ENCODE data around the gene ANKRD6.

The ANKRD6 gene

DNA sequence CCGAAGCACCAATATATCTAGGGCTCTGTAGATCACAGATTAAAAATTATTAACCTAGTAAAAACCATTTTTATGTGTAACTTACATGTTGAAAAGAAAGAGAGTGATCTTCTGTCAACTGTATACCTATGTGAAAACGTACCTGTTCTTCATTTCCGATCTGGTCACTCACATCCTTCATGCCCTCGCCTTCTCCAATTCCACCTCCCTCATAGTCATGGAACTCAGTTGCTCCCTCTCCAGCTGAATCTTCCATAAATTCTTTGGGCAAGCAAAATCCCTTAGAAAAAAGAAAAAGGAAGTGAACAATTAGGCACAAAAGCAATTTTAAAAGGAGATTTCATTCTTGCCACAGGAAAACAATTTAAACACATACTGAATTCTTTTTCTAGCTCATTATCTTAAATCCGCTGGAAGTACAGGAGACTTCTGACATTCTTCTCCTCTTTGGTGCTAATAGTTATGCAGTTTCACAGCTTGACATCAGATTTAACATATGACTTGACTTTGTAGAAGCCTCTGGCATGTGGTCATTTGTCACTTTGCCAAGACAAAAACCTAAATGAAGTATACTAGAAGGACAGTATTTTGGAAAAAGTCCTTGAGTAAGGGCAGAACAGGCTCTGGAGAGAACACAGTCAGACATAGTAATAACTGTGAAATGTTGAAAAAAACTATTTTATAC lies 235.1 kb downstream of the ANKRD6 start:
- no peak for DNase-seq

DNA sequence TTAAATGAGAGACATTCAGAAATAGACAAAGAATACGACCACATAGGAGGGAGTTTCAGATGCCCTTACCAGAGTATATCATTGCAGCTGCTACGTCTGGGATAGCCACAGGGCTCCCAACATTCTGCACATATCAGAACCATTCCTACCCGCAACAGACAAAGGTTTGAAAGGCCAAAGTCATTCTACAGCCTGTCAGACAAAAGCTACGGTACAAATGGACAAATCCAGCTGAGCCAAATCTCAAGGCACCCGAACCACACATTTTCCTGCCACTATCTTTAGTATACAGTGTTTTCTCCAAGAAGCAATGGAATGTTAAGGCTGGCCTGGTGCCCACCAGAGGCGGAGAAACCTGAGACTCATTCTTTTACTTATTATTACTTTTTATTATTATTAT lies 236.1 kb downstream of the ANKRD6 start:
- DNase-seq, result no peak

DNA sequence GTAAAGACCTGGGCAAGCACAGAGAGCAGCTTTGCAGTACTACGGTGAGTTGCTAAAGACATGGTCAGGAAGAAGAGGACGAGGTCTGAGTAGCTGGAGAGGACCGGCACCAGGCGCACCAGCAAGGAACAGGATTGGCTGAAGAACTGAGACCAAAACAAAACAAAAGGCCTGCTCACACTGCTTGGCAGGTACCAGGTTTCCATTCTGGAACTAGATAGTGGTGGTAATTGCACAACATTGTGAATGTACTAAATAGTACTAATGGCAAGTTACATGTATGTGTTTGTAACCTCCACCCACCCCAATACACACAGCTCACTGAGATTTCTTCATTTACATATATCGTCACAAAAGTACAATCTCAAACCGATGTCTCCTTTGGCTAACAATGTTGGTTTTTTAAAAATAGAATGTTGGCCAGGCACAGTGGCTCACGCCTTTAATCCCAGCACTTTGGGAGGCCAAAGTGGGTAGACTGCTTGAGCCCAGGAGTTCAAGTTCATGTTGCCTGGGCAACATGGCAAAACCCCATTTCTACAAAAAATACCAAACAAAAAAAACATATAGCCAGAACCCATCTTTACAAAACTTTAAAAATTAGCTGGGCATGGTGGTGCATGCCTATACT lies 238.1 kb downstream of the ANKRD6 start:
- DNase-seq, result no peak

DNA sequence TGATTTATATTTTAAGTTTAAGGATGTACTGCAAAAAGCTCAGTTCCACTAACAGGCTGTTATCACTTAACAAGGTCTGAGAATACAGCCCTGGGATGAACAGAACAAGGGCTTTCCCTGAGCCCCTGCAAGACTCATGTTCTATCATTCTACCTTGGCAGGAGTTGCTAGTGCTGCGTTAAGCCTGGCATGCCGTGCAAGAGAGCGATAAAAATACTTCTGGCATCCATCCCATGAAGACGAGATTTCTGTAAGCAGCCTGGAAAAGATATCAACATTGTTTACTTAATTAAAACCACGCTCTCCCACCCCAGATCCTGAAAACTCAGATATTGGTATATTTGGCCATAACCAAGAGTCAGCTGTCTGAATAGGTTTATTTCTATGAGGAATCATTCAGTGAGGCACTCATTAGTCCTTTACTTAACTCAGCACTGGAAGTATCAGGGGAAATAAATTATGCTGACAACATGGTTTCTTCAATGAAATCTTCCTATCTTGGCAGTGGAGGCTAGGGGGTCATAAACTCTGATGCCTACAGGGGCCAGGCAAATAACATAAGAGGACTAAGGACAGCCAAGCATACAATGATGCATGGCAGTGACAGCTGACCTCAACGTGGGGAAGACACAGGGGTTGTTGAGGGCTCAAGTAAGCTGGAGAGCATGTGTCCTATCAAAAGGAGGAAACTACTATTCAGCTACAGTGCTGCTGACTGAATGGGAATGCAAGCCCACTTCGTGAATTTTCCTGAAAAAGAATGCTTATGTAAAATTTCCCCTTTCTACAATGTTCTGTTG lies 243.2 kb downstream of the ANKRD6 start:
- DNase-seq, result no peak

DNA sequence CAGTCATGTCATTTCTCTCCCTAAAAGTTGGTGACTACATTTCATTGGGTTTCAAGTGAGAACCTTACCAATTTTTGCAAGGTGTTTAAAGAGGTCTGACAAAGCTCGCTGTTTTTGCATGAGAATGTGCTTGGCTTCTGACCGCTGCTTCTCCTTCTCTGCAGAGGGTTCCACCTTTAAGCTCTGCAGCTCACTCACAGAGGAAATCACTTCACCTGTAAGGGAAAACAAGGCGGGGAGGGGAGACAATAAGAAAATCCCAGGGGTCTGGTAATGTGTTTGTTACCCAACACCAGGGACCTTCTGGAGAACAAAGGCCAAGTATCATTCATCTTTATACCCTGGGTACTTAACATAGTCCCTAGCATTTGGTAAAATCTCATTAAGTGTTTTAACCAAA lies 245.6 kb downstream of the ANKRD6 start:
- DNase-seq, result no peak

DNA sequence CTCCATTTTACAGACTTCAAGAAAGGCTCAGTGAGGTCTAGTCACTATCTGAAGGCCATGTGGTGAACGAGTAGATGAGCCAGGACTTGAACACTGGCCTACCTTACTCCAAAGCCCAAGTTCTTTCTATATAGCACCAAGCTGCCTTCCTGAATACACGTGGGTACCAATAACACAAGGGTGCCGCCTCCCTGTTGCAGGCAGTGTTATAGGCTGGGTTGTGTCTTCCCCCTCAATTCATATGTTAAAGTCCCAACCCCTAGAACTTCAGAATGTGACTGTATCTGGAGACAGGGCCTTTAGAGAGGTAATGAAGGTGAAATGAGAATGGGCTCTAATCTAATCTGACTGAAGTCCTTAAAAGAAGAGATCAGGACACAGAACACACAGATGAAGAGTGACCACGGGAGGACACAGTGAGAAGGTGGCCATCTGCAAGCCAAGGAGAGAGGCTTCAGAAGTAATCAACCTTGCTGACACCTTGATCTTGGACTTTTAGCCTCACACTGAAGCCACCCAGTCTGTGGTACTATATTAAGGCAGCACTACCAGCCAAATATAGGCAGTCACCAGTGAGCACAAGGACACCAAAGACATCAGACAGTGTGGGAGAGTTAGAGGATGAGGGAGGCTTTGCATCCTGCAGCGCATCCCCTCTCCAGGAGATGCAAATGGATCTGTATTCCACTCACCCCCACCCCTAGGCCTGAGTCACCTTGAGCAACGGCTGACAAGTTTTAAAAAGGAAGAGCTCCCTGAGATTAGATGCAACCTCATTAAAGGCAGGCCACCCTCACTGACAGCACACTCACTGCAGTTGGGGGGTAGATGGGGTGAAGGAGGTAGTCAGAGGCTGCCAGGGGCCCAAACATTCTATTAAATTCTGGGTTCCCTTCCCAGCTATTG lies 246.5 kb downstream of the ANKRD6 start:
- no peak for DNase-seq

DNA sequence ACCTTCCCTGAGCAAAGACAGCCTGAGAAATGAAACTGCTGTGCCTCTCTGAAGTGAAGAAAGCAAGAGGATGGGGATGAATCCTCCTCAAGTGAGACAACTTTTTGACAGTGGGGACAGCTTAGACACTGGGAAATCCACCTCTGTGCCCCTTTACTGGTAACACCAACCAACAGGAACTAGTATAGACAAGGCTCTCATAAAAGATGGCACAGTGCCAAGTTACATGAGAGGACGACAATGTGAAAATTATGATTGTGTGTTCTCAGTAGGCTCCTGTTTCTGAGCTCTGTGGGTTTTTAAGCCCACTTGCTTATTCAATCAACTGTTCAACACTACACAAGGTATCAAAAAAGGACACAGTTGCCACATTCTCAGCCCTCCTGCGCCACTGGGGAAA lies 247.2 kb downstream of the ANKRD6 start:
- no peak for DNase-seq

DNA sequence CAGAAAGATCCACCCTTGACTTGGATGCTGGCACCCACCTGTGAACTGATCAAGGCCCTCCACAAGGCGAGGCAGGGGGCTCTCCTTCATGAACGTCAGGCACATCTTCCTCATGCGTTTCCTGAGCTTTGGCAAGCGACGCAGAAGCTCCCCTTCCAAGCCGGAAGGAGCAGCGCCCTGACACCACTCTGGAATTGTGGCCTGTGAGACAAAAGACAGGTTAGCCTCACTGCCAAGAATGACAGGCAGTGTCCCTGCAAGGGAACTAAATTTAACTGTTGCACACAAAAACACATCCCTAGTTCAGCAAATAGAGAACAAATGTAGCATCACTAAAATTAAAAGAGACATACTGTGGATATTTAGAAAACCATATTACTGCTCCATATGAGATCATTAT lies 247.6 kb downstream of the ANKRD6 start:
- DNase-seq, result no peak

DNA sequence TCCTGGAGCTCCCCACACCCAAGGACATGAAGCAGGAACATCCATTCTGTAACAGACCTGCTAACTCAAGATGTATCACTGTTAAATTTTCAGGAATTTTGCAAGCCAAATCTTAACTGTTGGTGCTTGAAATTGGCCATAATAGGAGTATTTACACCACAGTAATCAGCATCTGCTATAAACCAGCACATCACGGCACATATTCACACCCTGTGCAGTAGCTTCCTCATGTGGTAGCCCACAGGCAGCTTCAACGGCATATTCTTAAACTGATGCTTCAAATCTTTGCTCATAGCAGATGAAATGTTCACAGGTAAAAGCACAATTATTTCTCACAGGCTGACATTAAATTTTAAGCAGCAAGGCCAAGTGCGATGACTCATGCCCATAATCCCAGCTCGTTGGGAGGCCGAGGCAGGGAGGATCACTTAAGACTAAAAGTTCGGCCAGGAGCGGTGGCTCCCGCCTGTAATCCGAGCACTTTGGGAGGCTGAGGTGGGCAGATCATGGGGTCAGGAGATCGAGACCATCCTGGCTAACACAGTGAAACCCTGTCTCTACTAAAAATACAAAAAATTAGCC lies 249.1 kb downstream of the ANKRD6 start:
- DNase-seq, result no peak

DNA sequence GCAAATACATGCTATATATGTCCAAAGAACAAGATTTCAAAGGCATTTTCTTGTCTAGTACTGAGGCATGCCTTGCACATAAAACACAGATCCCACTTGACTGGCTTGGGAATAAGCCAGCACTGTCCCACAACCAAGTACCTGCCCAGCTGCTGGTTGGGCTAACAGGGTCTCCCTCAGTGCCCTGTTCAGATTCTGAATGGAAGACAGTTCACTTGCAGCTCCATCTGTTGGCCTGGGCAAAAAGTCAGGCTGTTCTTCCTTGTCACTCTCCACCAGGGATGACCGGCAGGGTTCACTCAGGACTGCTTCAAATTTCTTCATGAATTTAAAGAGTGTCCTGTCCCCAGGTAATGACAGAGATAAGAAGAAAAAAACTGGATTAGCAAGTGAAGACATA lies 250.0 kb downstream of the ANKRD6 start:
- DNase-seq, result no peak

Measured in AML-193 (cell line).